Fibroblast of lung (primary cell): ENCODE data around the gene IDE. TPM values are rescaled to one million over a fixed set of nuclear protein-coding genes. Genes with fewer than 3 reads are reported as not detected.

Experiments
- DNase-seq, 2 donors: peaks; one replicate each; pipeline versions ENCODE4 v3.0.0 to v3.0.0-alpha.2; 2010; ENCODE audit warnings: low read depth in 2 of 2
- H2AFZ ChIP-seq: 2 replicates; pipeline ENCODE4 v1.5.1; 2012; ENCODE audit warnings: low read length, control low read depth, inconsistent platforms
- H3K27ac ChIP-seq: 2 replicates; pipeline ENCODE4 v1.5.1; 2011; ENCODE audit warnings: low read length, control low read depth; ENCODE audit not compliant: insufficient read depth
- H3K27me3 ChIP-seq: 2 replicates; pipeline ENCODE4 v1.5.1; 2011; ENCODE audit warnings: mild to moderate bottlenecking, low read length; ENCODE audit not compliant: control insufficient read depth, insufficient read depth
- H3K36me3 ChIP-seq: 2 replicates; pipeline ENCODE4 v1.5.1; 2011; ENCODE audit warnings: low read length; ENCODE audit not compliant: control insufficient read depth, insufficient read depth
- H3K4me1 ChIP-seq: 2 replicates; pipeline ENCODE4 v1.5.1; 2011; ENCODE audit warnings: low read length; ENCODE audit not compliant: control insufficient read depth, insufficient read depth; ENCODE audit errors: extremely low read depth
- H3K4me2 ChIP-seq: 2 replicates; pipeline ENCODE4 v1.5.1; 2011; ENCODE audit warnings: low read length, control low read depth; ENCODE audit not compliant: insufficient read depth; ENCODE audit errors: extremely low read depth
- H3K4me3 ChIP-seq, 4 experiments: fragments of 200-600 bp in 1 of 4; sonication (generic) in 1 of 4; replicated peaks in 1 of 4; 2 replicates each; pipeline ENCODE4 v1.5.1; 2011 to 2016; ENCODE audit warnings: low read length in 4 of 4, low read depth in 3 of 4, mild to moderate bottlenecking in 3 of 4, control low read depth in 2 of 4, inconsistent platforms in 1 of 4, mixed read lengths in 1 of 4; ENCODE audit not compliant: insufficient read depth in 1 of 4; ENCODE audit errors: control extremely low read depth in 1 of 4
- H3K79me2 ChIP-seq: 2 replicates; pipeline ENCODE4 v1.5.1; 2012; ENCODE audit warnings: mild to moderate bottlenecking, low read length, inconsistent platforms; ENCODE audit not compliant: control insufficient read depth, insufficient read depth
- H3K9ac ChIP-seq: 2 replicates; pipeline ENCODE4 v1.5.1; 2011; ENCODE audit warnings: mild to moderate bottlenecking, low read length, control low read depth; ENCODE audit not compliant: insufficient read depth
- H3K9me3 ChIP-seq: 2 replicates; pipeline ENCODE4 v1.5.1; 2012; ENCODE audit warnings: low read depth, low read length; ENCODE audit not compliant: control insufficient read depth, insufficient read depth
- H4K20me1 ChIP-seq: 2 replicates; pipeline ENCODE4 v1.5.1; 2011; ENCODE audit warnings: low read length; ENCODE audit not compliant: control insufficient read depth, insufficient read depth; ENCODE audit errors: extremely low read depth
- EZH2 ChIP-seq: IDR thresholded peaks from 2 replicates; pipeline ENCODE4 v1.5.1; 2012; ENCODE audit warnings: low read length, control low read depth, mild to moderate bottlenecking; ENCODE audit errors: missing control alignments
- polyA plus RNA-seq, 2 donors: library from polyadenylated mRNA; depleted of rRNA in 1 of 2; stranded (reverse) in 1 of 2; unstranded in 1 of 2; fragments of >200 nt; gene quantifications; 2 replicates each; pipeline ENCODE4 v1.2.1, GENCODE V29; 2011 to 2012; ENCODE audit warnings: missing spikeins in 1 of 2
- total RNA-seq: library from RNA; depleted of rRNA; stranded (reverse); fragments of >200 nt; gene quantifications from 2 replicates; pipeline ENCODE4 v1.2.1, GENCODE V29; 2014
- TF ChIP-seq, protein P1 (sequence below), 2 donors: IDR thresholded peaks in 1 of 2; conservative IDR thresholded peaks in 1 of 2; 1 replicate in 1 of 2; 2 replicates in 1 of 2; pipeline ENCODE4 v1.5.1; 2011 to 2012; ENCODE audit warnings: low read length in 2 of 2, control low read depth in 1 of 2, inconsistent platforms in 1 of 2, low read depth in 1 of 2, mild to moderate bottlenecking in 1 of 2

IDE gene
- total and polyA plus RNA-seq, 2 donors (not counting 1 experiment from before 2014, with no cell fraction given): 21.3 to 24.5 TPM

DNA sequence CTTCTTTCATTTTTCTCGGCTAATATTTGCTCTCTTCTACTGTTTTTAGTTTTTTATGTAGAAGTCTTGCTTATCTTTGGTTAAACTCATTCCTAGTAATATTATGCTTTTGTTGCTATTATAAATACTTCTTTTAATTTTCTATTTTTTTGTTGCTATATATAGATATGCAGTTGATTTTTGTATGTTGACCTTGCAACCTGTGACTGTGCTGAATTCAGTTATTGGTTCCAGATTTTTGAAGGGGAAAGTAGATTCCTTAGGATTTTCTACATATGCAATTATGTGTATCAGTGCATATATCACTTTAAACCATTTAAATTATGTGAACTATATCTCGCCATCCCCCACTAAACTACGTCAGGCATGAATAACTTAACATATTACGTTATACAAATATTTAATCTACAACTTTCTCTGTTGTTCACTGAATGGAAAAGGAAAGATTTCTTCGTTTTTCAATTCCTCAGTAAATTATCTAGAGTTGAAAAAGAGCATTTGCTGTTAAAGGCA lies 71.5 kb downstream of the IDE start:
- TF ChIP-seq, protein P1, sequence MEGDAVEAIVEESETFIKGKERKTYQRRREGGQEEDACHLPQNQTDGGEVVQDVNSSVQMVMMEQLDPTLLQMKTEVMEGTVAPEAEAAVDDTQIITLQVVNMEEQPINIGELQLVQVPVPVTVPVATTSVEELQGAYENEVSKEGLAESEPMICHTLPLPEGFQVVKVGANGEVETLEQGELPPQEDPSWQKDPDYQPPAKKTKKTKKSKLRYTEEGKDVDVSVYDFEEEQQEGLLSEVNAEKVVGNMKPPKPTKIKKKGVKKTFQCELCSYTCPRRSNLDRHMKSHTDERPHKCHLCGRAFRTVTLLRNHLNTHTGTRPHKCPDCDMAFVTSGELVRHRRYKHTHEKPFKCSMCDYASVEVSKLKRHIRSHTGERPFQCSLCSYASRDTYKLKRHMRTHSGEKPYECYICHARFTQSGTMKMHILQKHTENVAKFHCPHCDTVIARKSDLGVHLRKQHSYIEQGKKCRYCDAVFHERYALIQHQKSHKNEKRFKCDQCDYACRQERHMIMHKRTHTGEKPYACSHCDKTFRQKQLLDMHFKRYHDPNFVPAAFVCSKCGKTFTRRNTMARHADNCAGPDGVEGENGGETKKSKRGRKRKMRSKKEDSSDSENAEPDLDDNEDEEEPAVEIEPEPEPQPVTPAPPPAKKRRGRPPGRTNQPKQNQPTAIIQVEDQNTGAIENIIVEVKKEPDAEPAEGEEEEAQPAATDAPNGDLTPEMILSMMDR (conservative IDR thresholded peaks at IDR 0.05 in 1 of 2, IDR thresholded peaks at IDR 0.05 in 1 of 2; ENCODE audit: low read depth in 1 of 2, low read length in 2 of 2): no peak
- TF ChIP-seq EZH2: no peak
- no peak overlapping the region for H3K27ac ChIP-seq
- no peak overlapping the region for H3K4me2 ChIP-seq
- H3K4me1 ChIP-seq: no peaks in the 10 kb centered on the region
- H3K27me3 ChIP-seq: no peaks in the 10 kb centered on the region
- no peaks in the 10 kb centered on the region for H3K9me3 ChIP-seq
- H3K79me2 ChIP-seq: no peaks in the 10 kb centered on the region
- no peak for DNase-seq
- no peak overlapping the region for H3K4me3 ChIP-seq
- H4K20me1 ChIP-seq: no peaks in the 10 kb centered on the region
- no peak overlapping the region for H3K9ac ChIP-seq
- H3K36me3 ChIP-seq: no peaks in the 10 kb centered on the region
- no peak overlapping the region for H2AFZ ChIP-seq

DNA sequence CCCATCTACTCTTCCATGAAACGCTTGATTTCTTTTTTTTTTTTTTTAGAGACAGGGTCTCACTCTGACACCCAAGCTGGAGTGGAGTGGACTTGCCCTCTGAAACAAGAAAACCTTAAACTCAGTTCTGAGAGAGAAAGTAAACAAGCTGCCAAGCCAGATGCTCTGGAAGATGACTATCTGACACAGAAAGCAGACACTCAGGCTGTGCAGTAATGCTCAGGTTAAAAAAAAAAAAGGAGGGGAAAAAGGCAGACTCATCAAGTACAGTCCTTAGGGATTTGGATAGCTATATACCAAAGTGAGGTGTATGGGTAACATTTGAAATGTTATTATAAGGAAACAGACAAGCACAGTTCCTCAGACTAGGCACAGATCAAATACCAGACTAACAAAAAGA lies 80.5 kb downstream of the IDE start:
- Histone ChIP-seq H3K4me1 (no peaks in the 10 kb centered on the region), H3K4me3 (no peak overlapping the region), H3K9me3 (no peaks in the 10 kb centered on the region), H3K9ac (no peak overlapping the region), H3K27me3 (no peaks in the 10 kb centered on the region), H3K36me3 (peaks cover 4% of the 10 kb centered on the region), H2AFZ (no peak overlapping the region), H3K27ac (no peak overlapping the region), H4K20me1 (no peaks in the 10 kb centered on the region), H3K79me2 (no peaks in the 10 kb centered on the region), H3K4me2 (no peak overlapping the region)
- TF ChIP-seq, protein P1 (conservative IDR thresholded peaks at IDR 0.05 in 1 of 2, IDR thresholded peaks at IDR 0.05 in 1 of 2; ENCODE audit: low read depth in 1 of 2, low read length in 2 of 2): no peak
- no peak for TF ChIP-seq EZH2
- DNase-seq: no peak

DNA sequence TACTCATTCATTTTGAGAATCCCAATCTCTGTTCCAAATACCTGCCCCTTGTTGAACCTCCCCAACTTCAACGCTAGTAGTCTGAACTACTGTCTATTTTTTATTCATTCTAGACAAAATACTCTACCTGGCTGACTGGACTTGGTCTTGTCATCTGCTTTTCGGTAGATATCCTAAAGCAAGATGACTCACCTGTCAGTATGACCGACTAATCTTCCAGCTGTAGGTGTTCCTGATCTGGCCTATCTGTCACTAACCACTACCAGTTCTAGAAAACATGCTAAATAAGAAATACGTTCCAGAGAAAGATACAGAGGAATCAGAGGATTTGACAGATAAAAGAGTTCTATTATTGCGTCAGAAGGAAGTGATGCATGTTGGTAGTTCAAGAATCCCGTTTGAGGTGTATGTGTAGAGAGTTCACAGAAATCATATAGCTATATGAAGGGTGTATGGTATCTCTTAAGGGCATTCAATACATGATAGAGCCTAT lies 81.1 kb downstream of the IDE start:
- H3K79me2 ChIP-seq: no peaks in the 10 kb centered on the region
- no peak overlapping the region for H3K4me3 ChIP-seq
- no peaks in the 10 kb centered on the region for H3K9me3 ChIP-seq
- H3K4me1 ChIP-seq: no peaks in the 10 kb centered on the region
- H3K36me3 ChIP-seq: peaks cover 4% of the 10 kb centered on the region
- H3K27me3 ChIP-seq: no peaks in the 10 kb centered on the region
- no peak overlapping the region for H3K4me2 ChIP-seq
- TF ChIP-seq, protein P1 (conservative IDR thresholded peaks at IDR 0.05 in 1 of 2, IDR thresholded peaks at IDR 0.05 in 1 of 2; ENCODE audit: low read depth in 1 of 2, low read length in 2 of 2): no peak
- no peak for TF ChIP-seq EZH2
- no peak overlapping the region for H3K27ac ChIP-seq
- no peak overlapping the region for H2AFZ ChIP-seq
- H3K9ac ChIP-seq: no peak overlapping the region
- no peak for DNase-seq
- no peaks in the 10 kb centered on the region for H4K20me1 ChIP-seq
